Measurements from ENCODE around the gene PLEKHG4B.

PLEKHG4B gene

GRCh38 chr5:156411-157072, 64.6 kb downstream of the PLEKHG4B start:
- Mint-ChIP-seq H3K27me3 (ENCODE audit: low read depth) (peaks cover 3% of the 10 kb centered on the region), H3K4me1 (ENCODE audit: low read depth) (no peaks in the 10 kb centered on the region), H3K36me3 (ENCODE audit: low read depth) (no peaks in the 10 kb centered on the region), H3K4me3 (no peak overlapping the region), H3K9me3 (no peaks in the 10 kb centered on the region), H3K27ac (no peak overlapping the region)
- no peak for DNase-seq (ENCODE audit: low spot score)

DNA sequence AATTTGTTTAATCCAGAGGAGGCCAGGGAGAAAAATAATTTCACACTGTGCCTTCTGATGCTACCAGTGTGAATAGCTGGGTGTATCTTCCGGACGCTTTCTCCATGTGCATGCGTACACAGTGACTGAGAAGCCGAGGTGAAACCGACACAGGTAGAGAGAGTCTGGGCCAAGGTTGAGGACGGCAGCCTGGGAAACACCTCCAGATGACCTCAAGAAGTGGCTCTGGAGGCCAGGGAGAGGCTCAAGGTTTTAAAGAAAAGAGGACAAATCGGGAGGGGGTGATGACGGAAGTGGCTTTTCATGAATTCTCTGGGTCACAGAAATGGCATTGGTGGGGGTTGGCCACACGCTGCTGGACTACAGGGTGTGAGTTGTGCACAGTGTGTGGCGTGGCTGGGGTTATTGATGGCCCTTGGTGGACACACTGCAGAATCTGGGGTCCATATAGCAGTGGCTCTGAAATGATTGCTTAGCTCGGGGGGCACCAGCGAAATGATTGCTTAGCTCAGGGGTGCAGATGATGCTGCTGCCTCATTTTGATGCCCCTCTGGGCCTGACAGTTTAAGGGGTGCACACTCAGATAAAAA, 65.3 kb downstream of the PLEKHG4B start:
- Mint-ChIP-seq H3K36me3 (ENCODE audit: low read depth) (no peaks in the 10 kb centered on the region), H3K4me3 (no peak overlapping the region), H3K4me1 (ENCODE audit: low read depth) (no peaks in the 10 kb centered on the region), H3K9me3 (no peaks in the 10 kb centered on the region), H3K27me3 (ENCODE audit: low read depth) (no peaks in the 10 kb centered on the region), H3K27ac (no peak overlapping the region)
- no peak for DNase-seq (ENCODE audit: low spot score)

DNA sequence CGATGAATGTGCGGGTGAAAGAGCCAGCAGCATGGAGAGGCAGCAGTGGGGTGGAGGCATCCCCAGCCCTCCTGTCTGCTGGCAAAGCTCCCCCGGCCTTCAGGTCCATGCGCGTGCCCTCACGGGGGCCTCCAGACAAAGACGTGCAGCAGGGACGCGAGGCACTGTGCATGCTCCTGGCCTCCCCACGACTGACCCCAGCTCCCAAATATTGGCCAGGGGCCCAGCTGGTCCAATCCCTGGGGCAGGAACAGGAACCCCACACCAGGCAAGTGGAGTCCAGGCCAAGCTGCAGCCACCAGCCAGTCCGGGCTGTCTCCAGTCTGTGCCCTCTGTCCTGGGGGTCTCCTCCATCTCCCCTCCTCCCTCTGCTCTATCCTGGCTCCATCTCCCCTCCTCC, 65.8 kb downstream of the PLEKHG4B start:
- Mint-ChIP-seq H3K36me3 (ENCODE audit: low read depth) (no peaks in the 10 kb centered on the region), H3K4me3 (no peak overlapping the region), H3K27ac (no peak overlapping the region), H3K4me1 (ENCODE audit: low read depth) (no peaks in the 10 kb centered on the region), H3K9me3 (no peaks in the 10 kb centered on the region), H3K27me3 (ENCODE audit: low read depth) (no peaks in the 10 kb centered on the region)
- no peak for DNase-seq (ENCODE audit: low spot score)

DNA sequence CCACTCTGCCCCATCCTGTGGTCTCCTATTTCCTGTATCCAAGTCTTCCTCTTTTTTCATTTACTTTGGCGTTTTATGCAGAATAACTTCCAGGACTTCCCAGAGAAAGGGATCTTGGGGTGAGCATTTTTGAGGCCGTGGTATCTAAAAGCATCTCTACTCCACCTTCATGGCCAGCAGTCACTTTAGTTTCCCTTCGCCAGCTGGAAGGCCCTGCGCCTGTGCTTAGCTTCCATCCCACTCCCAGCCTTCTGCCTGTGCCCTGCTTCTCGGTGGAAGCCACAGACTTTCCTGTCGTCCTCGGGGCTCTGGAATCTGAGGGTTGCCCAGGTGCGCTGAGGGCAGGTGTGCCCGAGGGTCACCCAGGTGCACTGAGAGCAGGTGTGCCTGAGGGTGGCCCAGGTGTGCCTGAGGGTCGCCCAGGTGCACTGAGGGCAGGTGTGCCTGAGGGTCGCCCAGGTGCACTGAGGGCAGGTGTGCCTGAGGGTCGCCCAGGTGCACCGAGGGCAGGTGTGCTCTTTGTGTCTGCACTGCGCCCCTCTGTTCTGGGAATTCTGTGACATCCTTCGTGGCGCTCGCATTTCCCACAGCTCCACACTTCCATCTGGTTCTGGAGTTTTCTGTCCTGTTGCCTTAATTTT, 67.0 kb downstream of the PLEKHG4B start:
- H3K4me3 Mint-ChIP-seq = no peak overlapping the region
- H3K27me3 Mint-ChIP-seq (ENCODE audit: low read depth) = no peaks in the 10 kb centered on the region
- no peak overlapping the region for H3K27ac Mint-ChIP-seq
- H3K9me3 Mint-ChIP-seq = no peaks in the 10 kb centered on the region
- H3K36me3 Mint-ChIP-seq (ENCODE audit: low read depth) = no peaks in the 10 kb centered on the region
- DNase-seq (ENCODE audit: low spot score) = no peak
- H3K4me1 Mint-ChIP-seq (ENCODE audit: low read depth) = no peaks in the 10 kb centered on the region

DNA sequence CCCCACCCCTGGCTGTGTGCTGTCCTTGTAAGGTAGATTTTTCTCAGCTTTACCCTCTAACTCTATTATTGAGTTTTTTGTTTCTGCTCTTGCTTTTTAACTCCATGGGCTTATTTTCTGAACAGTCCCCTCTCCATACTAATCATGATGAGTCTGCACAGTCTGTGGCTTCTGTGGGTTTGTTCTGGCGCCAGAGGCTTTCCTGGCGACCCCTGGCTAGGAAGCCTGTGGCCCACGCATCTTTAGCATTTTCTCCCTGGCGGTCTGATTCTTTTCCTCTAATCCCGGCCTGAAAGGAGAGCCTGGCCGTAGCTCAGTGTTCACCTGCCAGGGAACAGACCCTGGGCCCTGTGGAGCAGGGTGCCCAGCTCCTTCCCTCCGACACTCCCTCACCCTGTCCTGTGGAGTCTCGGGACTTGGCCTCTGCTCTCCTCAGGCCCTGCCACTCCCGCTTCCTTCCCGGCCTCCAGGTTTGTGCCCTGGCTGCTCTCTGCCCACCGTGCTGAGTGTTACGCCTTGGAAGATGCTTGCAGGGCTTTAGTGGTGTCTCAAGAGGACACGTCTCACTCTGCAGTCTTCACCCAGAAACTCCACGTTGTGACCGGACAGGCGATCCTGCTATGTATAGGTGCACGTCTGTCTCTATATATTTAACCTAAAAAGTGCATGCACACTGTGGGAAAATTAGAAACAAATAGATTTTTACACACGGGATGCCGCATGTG, 67.6 kb downstream of the PLEKHG4B start:
- Mint-ChIP-seq H3K27ac (no peak overlapping the region), H3K36me3 (ENCODE audit: low read depth) (no peaks in the 10 kb centered on the region), H3K4me3 (no peak overlapping the region), H3K27me3 (ENCODE audit: low read depth) (no peaks in the 10 kb centered on the region), H3K9me3 (no peaks in the 10 kb centered on the region), H3K4me1 (ENCODE audit: low read depth) (no peaks in the 10 kb centered on the region)
- DNase-seq (ENCODE audit: low spot score) = no peak

GRCh38 chr5:160173-160510, 68.2 kb downstream of the PLEKHG4B start:
- no peak overlapping the region for H3K4me3 Mint-ChIP-seq
- no peak overlapping the region for H3K27ac Mint-ChIP-seq
- no peaks in the 10 kb centered on the region for H3K9me3 Mint-ChIP-seq
- no peaks in the 10 kb centered on the region for H3K27me3 Mint-ChIP-seq (ENCODE audit: low read depth)
- no peaks in the 10 kb centered on the region for H3K36me3 Mint-ChIP-seq (ENCODE audit: low read depth)
- H3K4me1 Mint-ChIP-seq (ENCODE audit: low read depth) = no peaks in the 10 kb centered on the region
- no peak for DNase-seq (ENCODE audit: low spot score)

DNA sequence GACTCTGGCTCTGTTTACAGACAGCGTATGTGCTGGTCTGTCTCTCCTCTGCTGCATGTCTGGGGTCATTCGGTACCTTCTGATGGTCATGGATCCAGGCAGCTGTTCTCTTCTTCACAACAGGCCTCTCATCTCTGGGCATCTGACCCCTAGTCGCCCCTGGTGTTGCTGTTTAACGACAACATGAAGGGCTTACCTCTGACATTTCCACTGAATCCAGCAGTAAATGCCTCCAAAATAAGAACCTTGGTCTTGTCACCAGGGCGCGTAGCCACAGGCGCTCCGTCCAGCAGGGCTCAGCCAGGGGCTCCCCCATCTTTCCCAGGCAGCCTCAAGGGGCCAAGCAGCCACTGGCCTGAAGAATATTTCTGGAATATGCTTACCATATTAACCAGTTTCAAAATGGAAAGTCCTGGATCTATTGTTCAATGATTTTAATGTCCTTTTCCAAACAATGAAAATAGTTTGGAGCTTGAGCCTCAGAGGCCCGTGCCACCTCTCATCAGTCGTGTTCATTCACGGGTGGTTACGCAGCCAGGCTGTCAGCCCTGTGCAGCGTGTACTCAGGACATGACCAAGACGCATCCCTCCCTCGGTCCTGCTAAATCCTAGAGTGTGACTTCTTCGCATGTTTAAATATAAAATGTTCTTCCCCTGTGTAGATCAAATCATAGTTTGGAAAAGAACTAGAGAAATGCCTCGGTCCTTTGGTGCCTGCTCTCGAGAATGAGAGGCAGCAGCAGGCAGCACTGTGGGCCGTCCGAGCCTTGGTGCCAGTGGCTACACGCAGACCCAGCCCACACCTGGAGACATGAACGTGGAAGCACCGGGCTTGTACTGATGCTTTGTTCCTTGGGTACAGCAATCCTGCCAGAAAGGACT, 69.2 kb downstream of the PLEKHG4B start:
- no peaks in the 10 kb centered on the region for H3K36me3 Mint-ChIP-seq (ENCODE audit: low read depth)
- no peak overlapping the region for H3K27ac Mint-ChIP-seq

GRCh38 chr5:161803-162110, 69.8 kb downstream of the PLEKHG4B start:
- Mint-ChIP-seq H3K36me3 (ENCODE audit: low read depth) (no peaks in the 10 kb centered on the region), H3K4me1 (ENCODE audit: low read depth) (no peaks in the 10 kb centered on the region), H3K27me3 (ENCODE audit: low read depth) (no peaks in the 10 kb centered on the region), H3K9me3 (no peaks in the 10 kb centered on the region), H3K27ac (no peak overlapping the region), H3K4me3 (no peak overlapping the region)
- DNase-seq (ENCODE audit: low spot score) = no peak

More for the DNA sequence above, 69.2 kb downstream of the PLEKHG4B start:
- Mint-ChIP-seq H3K4me3 (no peak overlapping the region), H3K4me1 (ENCODE audit: low read depth) (no peaks in the 10 kb centered on the region), H3K27me3 (ENCODE audit: low read depth) (no peaks in the 10 kb centered on the region), H3K9me3 (no peaks in the 10 kb centered on the region)
- no peak for DNase-seq (ENCODE audit: low spot score)

- H3K27ac Mint-ChIP-seq = no peak overlapping the region
- H3K27me3 Mint-ChIP-seq (ENCODE audit: low read depth) = no peaks in the 10 kb centered on the region
- no peak overlapping the region for H3K4me3 Mint-ChIP-seq
- no peaks in the 10 kb centered on the region for H3K4me1 Mint-ChIP-seq (ENCODE audit: low read depth)
- H3K36me3 Mint-ChIP-seq (ENCODE audit: low read depth) = no peaks in the 10 kb centered on the region
- H3K9me3 Mint-ChIP-seq = no peaks in the 10 kb centered on the region
- DNase-seq (ENCODE audit: low spot score) = no peak
Measured at GRCh38 chr5:162190-162564, 70.2 kb downstream of the PLEKHG4B start.

- H3K27ac Mint-ChIP-seq = no peak overlapping the region
Measured at GRCh38 chr5:162565-163337, 70.8 kb downstream of the PLEKHG4B start.

GRCh38 chr5:163338-163620, 71.3 kb downstream of the PLEKHG4B start:
- Mint-ChIP-seq H3K4me3 (no peak overlapping the region), H3K36me3 (ENCODE audit: low read depth) (no peaks in the 10 kb centered on the region), H3K9me3 (no peaks in the 10 kb centered on the region), H3K27me3 (ENCODE audit: low read depth) (no peaks in the 10 kb centered on the region), H3K27ac (no peak overlapping the region), H3K4me1 (ENCODE audit: low read depth) (no peaks in the 10 kb centered on the region)
- no peak for DNase-seq (ENCODE audit: low spot score)

More at GRCh38 chr5:162565-163337, 70.8 kb downstream of the PLEKHG4B start:
- Mint-ChIP-seq H3K27me3 (ENCODE audit: low read depth) (no peaks in the 10 kb centered on the region), H3K9me3 (no peaks in the 10 kb centered on the region), H3K36me3 (ENCODE audit: low read depth) (no peaks in the 10 kb centered on the region), H3K4me3 (no peak overlapping the region), H3K4me1 (ENCODE audit: low read depth) (no peaks in the 10 kb centered on the region)
- DNase-seq (ENCODE audit: low spot score) = no peak

DNA sequence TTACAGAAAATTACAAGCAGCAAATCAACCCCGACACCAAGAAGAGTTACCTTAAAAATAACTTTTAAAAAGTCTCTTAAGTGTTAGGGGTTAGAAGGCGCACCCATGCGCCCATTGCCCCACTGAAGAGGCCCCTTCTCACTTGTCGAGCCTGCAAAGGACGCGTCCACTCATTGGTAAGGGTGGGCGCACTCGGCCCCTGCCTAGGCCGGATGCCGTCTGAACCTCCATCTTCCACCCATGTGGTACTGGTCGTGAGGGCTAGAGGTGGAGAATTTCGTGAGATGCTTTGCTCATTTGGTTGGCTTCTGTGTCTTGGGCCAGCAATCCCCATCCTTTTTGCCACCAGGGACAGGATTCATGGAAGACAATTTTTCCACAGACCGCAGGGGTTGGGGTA, 71.9 kb downstream of the PLEKHG4B start:
- H3K4me1 Mint-ChIP-seq (ENCODE audit: low read depth) = no peaks in the 10 kb centered on the region
- H3K27ac Mint-ChIP-seq = no peak overlapping the region
- DNase-seq (ENCODE audit: low spot score) = no peak
- H3K36me3 Mint-ChIP-seq (ENCODE audit: low read depth) = no peaks in the 10 kb centered on the region
- H3K9me3 Mint-ChIP-seq = no peaks in the 10 kb centered on the region
- no peak overlapping the region for H3K4me3 Mint-ChIP-seq
- H3K27me3 Mint-ChIP-seq (ENCODE audit: low read depth) = no peaks in the 10 kb centered on the region

DNA sequence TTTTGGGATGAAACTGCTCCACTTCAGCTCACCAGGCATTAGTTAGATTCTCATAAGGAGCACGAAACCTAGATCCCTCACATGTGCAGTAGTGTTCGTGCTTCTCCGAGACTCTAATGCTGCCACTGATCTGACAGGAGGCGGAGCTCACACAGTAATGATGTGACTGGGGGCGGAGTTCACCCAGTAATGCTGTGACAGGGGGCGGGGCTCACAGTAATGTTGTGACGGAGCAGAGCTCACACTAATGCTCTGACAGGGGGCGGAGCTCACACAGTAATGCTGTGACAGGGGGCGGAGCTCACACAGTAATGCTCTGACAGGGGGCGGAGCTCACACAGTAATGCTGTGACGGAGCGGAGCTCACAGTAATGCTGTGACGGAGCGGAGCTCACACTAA, 72.3 kb downstream of the PLEKHG4B start:
- H3K4me1 Mint-ChIP-seq (ENCODE audit: low read depth) = no peaks in the 10 kb centered on the region
- DNase-seq (ENCODE audit: low spot score) = no peak
- H3K36me3 Mint-ChIP-seq (ENCODE audit: low read depth) = no peaks in the 10 kb centered on the region
- H3K27ac Mint-ChIP-seq = no peak overlapping the region
- no peaks in the 10 kb centered on the region for H3K9me3 Mint-ChIP-seq
- H3K27me3 Mint-ChIP-seq (ENCODE audit: low read depth) = no peaks in the 10 kb centered on the region
- H3K4me3 Mint-ChIP-seq = no peak overlapping the region
